HG03378 (cell line): ENCODE measurements around the gene CCNJ.
A peak's percentile ranks its signal among the peaks of the same experiment; 100 is the strongest.

Experiments used
- ATAC-seq: cut with Tn5 transposase; IDR thresholded peaks from one replicate; pipeline ENCODE4 v1.9.1; 2021; ENCODE audit warnings: mild to moderate bottlenecking, moderate library complexity; ENCODE audit not compliant: unreplicated experiment

CCNJ gene

GRCh38 chr10:96053985-96054384 lies 10.6 kb downstream of the CCNJ start:
- no peak for ATAC-seq

GRCh38 chr10:96056787-96057186 lies 13.4 kb downstream of the CCNJ start:
- ATAC-seq: no peak

- no peak for ATAC-seq
Observed at GRCh38 chr10:96061232-96061631, 17.8 kb downstream of the CCNJ start.

- ATAC-seq: no peak
Observed at GRCh38 chr10:96072674-96073073, 29.3 kb downstream of the CCNJ start.

GRCh38 chr10:96073722-96074121 lies 30.3 kb downstream of the CCNJ start:
- no peak for ATAC-seq

GRCh38 chr10:96074776-96075175 lies 31.4 kb downstream of the CCNJ start:
- no peak for ATAC-seq

GRCh38 chr10:96075977-96076376 lies 32.6 kb downstream of the CCNJ start:
- no peak for ATAC-seq

GRCh38 chr10:96077156-96077555 lies 33.8 kb downstream of the CCNJ start:
- no peak for ATAC-seq

GRCh38 chr10:96082153-96082552 lies 38.8 kb downstream of the CCNJ start:
- no peak for ATAC-seq

- ATAC-seq: no peak
Observed at GRCh38 chr10:96082748-96083147, 39.4 kb downstream of the CCNJ start.

- ATAC-seq: no peak
Observed at GRCh38 chr10:96089116-96089515, 45.7 kb downstream of the CCNJ start.

GRCh38 chr10:96089670-96090462 lies 46.5 kb downstream of the CCNJ start:
- peak; percentile 73 for ATAC-seq

GRCh38 chr10:96090463-96090800 lies 47.0 kb downstream of the CCNJ start:
- ATAC-seq: no peak

- ATAC-seq: no peak
Observed at GRCh38 chr10:96092999-96093767, 49.8 kb downstream of the CCNJ start.

- ATAC-seq: no peak
Observed at GRCh38 chr10:96093948-96094347, 50.6 kb downstream of the CCNJ start.

- no peak for ATAC-seq
Observed at GRCh38 chr10:96096958-96097357, 53.6 kb downstream of the CCNJ start.

- no peak for ATAC-seq
Observed at GRCh38 chr10:96097865-96098264, 54.5 kb downstream of the CCNJ start.

GRCh38 chr10:96107623-96108038 lies 64.2 kb downstream of the CCNJ start:
- ATAC-seq: no peak
